Activated CD8-positive, alpha-beta memory T cell treated with anti-CD3 and anti-CD28 coated beads for 36 hours (primary cell): ENCODE data around the gene FFAR3. TPM values are rescaled to one million over a fixed set of nuclear protein-coding genes. Genes with fewer than 3 reads are reported as not detected.
"Not testable (repeated sequence)": the region's sequence is repeated elsewhere in the genome, so short reads cannot be mapped to it uniquely, and the experiment has no call there.

ENCODE experiments used
- CTCF ChIA-PET: fragments of 350-600 bp; sonication (Branson Sonifier 250); formaldehyde crosslinking; loops from one replicate; lab custom pipeline; 2021; ENCODE audit warnings: antibody characterized with exemption; lab: Charles Lee
- POLR2A ChIA-PET: fragments of 350-600 bp; sonication (Branson Sonifier 250); formaldehyde crosslinking; loops from one replicate; lab custom pipeline; 2021; ENCODE audit warnings: antibody characterized with exemption; lab: Charles Lee
- total RNA-seq, 2 experiments: library from RNA; stranded (reverse); gene quantifications; one replicate each; pipeline ENCODE4 v1.2.3, GENCODE V29; 2021

The FFAR3 gene
- total RNA-seq, 2 experiments from 2014 or later: 0.38 to 0.42 TPM

DNA sequence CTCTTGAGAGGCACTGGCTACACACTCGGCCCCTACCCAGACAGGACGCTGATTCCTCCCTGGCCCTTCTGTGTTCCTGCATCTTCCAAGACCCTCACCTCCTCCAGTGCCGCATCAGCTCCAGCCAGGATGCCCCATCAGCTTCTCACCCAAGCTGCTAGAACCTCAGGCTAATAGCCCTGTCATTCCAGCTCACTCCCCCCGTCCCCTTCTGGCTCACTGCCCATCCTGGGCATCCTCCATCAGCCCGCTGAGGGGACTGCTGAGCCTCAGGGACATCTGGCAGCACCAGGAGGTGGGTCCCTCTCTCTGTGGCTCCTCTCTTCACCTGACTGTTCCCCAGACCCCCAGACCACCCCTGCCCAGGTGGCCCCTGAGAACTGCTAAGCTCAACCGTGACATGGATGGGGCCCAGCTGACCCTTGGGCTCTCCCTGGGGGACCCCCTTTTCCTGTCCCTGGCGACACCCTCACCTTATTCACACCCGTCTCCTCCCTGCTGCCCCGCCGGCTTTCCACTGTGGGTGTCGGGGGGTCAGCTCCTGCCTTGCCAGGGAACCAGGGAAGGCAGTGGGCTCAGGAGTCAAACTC, 4.8 kb downstream of the FFAR3 start:
- ChIA-PET CTCF (no interaction called here), POLR2A (no interaction called here)

DNA sequence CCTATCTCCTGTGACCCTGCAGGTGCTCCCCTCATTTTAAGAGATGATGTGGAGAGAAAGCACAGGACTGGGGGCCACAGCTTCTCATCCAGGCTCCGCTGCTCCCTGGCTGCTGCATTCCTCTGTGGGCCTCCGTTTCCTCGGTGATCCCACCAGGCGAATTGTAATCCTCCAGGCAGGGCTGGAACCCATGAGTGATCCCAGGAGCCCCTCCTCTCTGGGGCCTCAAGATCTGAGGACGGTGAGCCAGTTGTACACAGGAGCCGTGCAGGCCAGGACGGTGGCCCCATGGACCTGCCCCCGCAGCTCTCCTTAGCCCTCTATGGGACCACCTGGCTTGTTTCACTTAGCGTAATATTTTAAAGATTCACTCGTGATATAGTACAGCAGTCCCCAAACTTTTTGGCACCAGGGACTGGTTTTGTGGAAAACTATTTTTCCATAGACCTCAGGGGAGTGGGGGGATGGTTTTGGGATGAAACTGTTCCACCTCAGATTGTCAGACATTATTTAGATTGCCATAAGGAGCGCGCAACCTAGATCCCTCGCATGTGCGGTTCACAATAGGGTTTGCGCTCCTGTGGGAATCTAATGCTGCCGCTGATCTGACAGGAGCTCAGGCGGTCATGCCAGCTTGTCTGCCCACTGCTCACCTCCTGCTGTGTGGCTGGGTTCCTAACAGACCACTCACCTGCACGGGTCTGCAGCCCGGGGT, 5.6 kb downstream of the FFAR3 start:
- POLR2A ChIA-PET: no interaction called here
- CTCF ChIA-PET: no interaction called here

DNA sequence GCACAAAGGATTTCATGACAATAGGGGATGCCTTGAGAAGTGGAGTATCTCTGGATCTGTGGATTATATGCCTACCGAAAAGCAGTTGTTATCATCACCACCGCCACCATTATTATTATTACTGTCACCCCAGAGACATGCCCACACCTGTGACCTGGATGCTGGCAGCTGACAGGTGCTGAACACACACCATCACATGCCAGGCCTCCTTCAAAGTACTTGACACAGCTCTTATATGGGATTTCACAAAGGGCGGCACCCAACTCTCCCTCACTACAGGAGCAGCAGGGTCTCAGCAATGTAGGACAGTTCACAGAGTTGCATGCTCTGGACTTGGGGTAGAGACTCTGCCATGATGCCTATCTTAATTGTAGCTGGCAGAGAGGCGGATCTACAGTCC, 7.0 kb downstream of the FFAR3 start:
- ChIA-PET POLR2A (no interaction called here), CTCF (no interaction called here)

DNA sequence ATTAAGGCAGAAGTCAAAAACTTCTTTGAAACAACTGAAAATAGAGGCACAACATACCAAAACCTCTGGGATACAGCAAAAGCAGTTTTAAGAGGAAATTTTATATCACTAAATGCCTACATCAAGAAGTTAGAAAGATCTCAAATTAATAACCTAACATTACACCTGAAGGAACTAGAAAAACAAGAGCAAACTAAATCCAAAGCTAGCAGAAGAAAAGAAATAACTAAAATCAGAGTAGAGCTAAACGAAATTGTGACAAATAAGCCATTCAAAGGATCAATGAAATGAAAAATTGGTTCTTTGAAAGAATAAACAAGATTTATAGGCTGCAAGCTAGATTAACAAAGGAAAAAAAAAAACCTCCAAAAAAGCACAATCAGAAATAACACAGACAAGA, 10.1 kb downstream of the FFAR3 start:
- ChIA-PET POLR2A (no interaction called here), CTCF (no interaction called here)

DNA sequence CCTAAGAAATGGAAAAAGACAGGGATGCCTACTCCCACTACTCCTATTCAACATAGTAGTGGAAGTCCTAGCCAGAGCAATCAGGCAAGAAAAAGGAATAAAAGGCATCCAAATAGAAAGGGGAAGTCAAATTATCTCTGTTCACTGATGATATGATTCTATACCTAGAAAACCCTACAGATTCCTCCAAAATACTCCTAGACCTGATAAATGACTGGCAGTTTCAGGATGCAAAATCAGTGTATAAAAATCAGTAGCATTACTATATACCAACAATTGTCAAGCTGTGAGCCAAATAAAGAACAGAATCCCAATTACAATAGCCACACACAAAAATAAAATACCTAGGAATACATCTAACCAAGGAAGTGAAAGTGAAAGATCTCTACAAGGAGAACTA, 11.3 kb downstream of the FFAR3 start:
- POLR2A ChIA-PET: no interaction called here

DNA sequence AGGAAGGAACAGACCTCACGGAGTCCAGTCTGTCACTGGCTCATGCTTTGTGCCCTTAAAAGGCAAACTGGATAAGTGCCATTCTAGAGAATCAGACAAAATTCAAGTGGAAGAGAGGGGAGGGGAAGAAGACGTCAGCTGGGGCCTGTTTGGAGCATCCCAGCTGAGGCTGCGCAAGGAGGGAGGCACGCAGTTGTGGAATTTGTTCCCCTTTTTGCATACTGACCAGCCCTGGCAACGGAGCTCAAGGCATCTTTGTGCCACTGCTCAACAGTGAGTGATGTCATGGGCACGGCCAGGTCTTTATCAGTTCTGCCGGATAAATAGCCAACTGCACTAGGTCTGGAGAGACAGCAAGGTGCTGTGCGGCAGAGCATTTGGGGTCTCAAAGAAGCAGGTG, 12.5 kb downstream of the FFAR3 start, which contains the start of gene GPR42:
Gene GPR42 (plus strand): TSS at position 347 of the 400 bp plus-strand sequence. CDS start 292 bp downstream, outside the sequence.
- POLR2A ChIA-PET: no interaction called here
- CTCF ChIA-PET: no interaction called here

More for the DNA sequence above, 11.3 kb downstream of the FFAR3 start:
- CTCF ChIA-PET: no interaction called here

DNA sequence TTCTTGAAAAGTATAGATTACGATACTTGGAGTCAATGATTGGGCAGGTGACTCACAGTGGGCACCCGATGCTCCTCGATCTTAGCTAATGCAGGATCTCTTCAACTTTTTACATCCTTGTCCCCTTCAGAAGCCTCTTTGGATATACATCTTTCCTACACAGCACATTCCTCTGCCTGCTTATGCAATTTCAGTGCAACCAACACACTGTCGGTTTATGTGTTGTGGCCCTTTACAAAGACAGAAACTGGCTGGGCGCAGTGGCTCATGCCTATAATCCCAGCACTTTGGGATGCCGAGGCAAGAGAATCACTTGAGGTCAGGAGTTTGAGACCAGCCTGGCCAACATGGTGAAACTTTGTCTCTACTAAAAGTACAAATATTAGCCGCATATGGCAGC, 15.2 kb downstream of the FFAR3 start:
- CTCF ChIA-PET: no interaction called here

DNA sequence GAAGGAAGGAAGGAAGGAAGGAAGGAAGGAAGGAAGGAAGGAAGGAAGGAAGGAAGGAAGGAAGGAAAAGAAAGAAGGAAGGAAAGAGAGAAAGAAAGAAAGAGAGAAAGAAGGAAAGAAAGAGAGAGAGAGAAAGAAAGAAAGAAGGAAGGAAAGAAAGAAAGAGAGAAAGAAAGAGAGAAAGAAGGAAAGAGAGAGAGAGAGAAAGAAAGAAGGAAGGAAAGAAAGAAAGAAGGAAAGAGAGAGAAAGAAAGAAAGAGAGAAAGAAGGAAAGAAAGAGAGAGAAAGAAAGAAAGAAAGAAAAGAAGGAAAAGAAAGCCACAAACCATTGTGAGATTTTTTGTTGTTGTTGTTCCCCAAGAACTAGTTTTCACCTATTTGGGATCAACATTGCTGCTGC, 15.8 kb downstream of the FFAR3 start:
- CTCF ChIA-PET, POLR2A ChIA-PET: not testable (repeated sequence)

More for the DNA sequence above, 15.2 kb downstream of the FFAR3 start:
- POLR2A ChIA-PET: no interaction called here

DNA sequence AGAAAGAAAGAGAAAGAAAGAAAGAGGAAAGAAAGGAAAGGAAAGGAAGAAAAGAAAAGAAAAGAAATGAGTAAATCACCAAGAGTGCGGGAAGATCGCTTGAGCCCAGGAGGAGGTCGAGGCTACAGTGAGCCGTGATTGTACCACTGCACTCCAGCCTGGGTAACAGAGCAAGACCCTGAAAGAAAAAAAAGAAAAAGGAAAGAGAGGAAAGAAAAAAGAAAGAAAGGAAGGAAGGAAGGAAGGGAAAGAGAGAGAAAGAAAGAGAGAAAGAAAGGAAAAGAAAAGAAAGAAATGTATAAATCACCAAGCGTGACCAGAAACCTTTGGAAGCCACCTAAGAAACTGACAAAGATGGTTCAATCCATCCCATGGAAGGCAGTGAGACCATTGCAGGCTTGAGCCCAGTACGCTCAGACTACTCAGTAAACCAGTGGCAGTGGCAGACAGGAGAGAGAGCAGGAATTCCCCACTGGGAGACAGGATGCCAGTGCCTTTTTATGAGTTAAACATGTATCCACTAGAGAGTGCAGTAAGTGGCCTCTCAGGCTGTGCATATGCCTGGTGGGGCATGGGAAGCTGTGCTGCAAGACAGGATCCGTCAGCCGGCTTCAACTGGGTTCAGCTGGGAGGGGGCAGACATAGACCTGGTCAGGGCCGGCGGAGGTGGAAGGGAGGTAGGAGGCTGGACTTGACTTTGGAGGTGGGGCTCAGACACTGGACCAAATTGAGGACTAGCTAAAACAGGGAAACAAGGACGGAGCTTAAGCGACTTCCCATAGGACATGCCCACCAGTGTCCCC, 17.4 kb downstream of the FFAR3 start:
- ChIA-PET CTCF (interaction anchor here (1.1 to 2.0 kb wide), 2 partner anchors 93 to 119 kb away, joined by 3 to 5 read pairs; no protein-coding TSS in a partner anchor), POLR2A (no interaction called here)

DNA sequence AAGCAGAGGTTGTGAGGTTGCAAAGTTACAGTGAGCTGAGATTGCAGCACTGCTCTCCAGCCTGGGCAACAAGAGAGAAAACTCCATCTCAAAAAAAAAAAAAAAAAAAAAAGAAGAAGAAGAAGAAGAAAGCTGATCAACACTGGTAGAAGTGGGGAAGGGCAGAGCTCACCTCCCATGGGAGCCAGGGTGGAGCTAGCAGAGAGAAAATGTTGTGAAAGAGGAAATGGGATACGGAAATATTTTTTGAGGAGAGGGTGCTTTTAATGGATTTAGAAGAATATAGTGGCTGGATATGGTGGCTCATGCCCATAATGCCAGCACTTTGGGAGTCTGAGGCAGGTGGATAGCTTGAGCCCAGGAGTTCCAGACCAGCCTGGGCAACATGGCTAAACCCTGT, 19.4 kb downstream of the FFAR3 start:
- POLR2A ChIA-PET: no interaction called here
- CTCF ChIA-PET: interaction anchor here (0.6 to 2.7 kb wide), 3 partner anchors 25 to 126 kb away, joined by 3 to 6 read pairs (median 5); no protein-coding TSS in a partner anchor

DNA sequence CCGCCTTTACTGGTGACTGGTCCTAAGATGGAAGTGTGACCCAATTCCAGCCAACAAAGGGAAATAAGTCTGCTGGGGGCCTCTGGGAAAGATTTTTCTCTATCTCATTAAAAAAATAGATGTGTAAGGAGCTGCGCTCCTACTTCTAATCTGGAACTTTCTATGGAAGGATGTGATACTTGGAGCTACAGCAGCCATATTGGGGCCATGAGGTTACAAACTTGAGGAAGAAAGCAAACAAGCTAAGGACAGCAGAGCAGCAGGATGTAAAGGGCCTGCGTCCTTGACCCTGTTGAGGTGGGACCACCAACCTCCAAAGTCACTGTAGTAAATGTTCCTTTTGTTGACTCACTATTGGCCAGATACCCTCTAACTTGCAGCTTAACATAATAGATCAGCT, 20.1 kb downstream of the FFAR3 start:
- POLR2A ChIA-PET: no interaction called here
- CTCF ChIA-PET: interaction anchor here (2.7 kb wide), 1 partner anchor 25 kb away, joined by 6 read pairs; no protein-coding TSS in a partner anchor

DNA sequence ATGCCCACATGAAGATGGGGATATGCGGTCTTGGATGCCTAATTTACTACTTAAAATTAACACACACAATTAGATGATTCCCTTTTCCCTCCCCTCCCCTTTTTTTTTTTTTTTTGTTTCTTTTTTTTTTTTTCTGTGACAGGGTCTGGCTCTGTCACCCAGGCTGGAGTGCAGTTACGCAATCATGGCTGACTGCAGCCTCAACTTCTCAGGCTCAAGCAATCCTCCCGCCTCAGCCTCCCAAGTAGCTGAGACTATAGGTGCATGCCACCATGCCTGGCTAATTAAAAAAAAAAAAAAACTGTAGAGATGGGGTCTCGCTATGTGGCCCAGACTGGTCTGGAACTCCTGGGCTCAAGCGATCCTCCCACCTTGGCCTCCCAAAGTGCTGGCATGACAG, 21.3 kb downstream of the FFAR3 start:
- POLR2A ChIA-PET: not testable (repeated sequence)
- CTCF ChIA-PET: interaction anchor here (2.7 kb wide), 1 partner anchor 27 kb away, joined by 6 read pairs; no protein-coding TSS in a partner anchor

DNA sequence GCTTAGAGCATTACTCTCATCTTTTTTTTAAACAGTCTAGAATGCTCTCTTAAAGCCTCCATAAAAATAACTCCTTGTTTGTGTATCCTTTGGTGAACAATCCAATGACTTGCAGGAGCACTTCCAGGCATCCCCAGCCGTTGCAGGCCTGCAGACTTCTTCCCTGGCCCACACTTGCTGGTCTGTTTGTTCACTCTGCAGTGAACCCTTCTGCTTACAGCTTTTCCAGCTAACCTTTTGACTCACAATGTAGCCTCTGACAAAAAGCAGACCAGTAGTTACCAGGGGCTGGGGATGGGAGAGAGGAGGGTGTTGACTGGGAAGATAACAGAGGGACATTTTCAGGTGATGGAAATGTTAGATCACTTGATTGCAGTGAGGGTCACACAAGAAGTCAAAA, 21.7 kb downstream of the FFAR3 start:
- ChIA-PET CTCF (no interaction called here), POLR2A (no interaction called here)

DNA sequence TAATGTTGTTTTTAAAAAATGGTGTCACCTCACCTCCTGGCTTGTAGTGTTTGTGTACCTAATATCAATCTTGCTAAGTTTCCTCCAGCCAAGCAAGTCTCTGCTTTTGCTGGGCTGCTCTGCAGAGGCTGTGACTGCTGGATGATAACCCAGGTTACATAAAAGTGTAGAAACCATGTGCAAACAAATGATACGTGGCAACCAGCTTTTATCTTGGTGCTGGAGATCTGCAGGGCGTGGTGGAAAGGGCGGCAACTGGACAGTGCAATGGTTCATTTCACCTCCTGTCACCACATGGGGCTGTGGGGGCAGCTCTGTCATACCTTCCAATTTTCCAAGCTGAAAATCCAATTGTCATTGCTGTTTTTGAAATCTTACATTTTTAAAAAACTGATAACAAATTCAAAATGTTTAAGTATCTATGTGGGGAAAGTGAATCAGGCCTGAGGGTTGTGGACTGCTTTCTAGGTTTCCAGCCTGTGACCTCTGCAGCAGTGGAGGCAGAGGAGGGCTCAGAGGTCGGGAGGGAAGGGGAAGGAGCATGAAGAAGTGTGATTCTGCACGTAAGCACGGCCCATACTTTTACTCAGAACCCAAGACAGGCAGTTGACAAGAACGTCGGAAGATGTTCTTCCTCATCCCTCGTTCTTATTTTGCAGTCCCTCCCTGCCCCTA, 22.3 kb downstream of the FFAR3 start:
- POLR2A ChIA-PET: no interaction called here
- CTCF ChIA-PET: no interaction called here

DNA sequence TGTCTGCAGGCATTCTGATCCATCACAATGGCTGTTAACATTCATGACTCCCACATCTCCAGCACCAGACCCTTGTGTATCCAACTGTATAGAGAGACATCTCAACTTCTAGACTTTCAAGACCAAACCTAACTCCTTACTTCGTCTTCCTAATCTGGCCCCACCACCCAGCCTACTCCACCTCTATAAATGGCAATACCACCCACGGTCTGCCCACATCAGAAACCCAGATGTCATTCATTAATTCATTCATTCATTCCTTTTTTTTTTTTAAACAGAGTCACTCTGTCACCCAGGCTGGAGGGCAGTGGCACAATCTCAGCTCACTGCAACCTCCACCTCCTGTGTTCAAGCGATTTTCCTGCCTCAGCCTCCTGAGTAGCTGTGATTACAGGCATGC, 23.1 kb downstream of the FFAR3 start:
- POLR2A ChIA-PET: no interaction called here
- CTCF ChIA-PET: no interaction called here

DNA sequence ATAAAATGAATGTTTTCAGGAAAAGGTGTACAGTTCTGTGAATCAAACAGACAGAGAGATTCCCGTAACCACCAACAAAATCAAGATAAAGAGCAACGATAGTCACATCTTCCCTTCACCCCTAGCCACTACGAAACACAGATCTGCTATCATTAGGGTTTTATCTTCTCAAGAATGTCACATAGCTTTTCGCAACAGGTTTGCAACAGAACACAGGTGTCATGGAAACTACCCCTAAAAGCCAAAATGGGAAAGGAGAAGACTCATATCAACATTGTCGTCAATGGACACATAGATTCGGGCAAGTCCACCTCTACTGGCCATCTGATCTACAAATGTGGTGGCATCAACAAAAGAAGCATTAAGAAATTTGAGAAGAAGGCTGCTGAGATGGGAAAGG, 23.7 kb downstream of the FFAR3 start:
- CTCF ChIA-PET: no interaction called here
- POLR2A ChIA-PET: no interaction called here

DNA sequence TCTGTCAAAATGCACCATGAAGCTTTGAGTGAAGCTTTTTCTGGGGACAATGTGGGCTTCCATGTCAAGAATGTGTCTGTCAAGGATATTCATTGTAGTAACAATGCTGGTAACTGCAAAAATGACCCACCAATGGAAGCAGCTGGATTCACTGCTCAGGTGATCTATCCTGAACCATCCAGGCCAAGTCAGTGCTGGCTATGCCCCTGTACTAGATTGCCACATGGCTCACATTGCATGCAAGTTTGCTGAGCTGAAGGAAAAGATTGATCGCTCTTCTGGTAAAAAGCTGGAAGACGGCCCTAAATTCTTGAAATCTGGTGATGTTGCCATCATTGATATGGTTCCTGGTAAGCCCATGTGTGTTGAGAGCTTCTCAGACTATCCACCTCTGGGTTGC, 25.3 kb downstream of the FFAR3 start:
- POLR2A ChIA-PET: no interaction called here
- CTCF ChIA-PET: no interaction called here

DNA sequence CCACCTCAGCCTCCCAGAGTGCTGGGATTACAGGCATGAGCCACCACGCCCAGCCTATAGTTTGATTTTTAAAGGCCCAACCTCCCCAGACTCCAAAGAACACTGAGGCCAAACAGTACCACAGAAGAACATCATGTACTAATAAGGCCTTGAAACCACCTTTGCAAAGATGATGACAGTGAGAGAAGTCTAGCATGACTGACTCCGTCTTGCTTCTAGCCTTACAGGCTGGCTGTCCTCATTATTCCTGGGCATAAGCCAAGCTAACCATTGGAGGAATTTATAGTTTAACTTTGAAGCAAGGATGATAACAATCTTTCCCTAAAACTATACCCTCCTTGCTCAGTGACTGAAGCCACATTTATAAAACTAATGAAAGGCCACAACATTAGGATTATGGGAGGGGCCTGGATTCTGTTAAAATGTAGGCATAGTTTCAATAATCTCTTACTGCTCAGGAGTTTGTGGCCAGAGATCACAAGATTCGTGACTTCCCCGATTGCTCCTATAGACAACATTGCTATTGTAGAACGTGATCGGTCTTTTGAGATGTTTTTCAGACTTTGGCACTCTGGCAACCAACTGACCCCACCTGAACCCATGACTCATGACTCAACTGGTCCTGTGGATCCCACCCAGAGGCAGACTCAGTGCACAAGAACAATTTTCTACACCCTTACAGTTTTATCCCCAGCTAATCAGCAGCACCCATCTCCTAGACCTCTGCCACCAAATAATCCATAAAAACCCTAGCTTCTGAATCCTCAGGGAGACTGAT, 30.2 kb downstream of the FFAR3 start:
- CTCF ChIA-PET: no interaction called here

More for the DNA sequence above, 30.2 kb downstream of the FFAR3 start:
- POLR2A ChIA-PET: no interaction called here
